NCI-H187 (cell line): ENCODE results near the gene POC1B.

ENCODE experiments used
- DNase-seq, 2 experiments: peaks; one replicate each; lab custom pipeline; 2025; lab: John Stamatoyannopoulos, UW

Gene POC1B

GRCh38 chr12:89539426-89540223 is 13.8 kb upstream of the POC1B start:
- no peak for DNase-seq

- DNase-seq: no peak
These were observed 13.1 kb upstream of the POC1B start for GRCh38 chr12:89538897-89539296.

- no peak for DNase-seq
These were observed 11.5 kb upstream of the POC1B start for GRCh38 chr12:89537389-89537788.

GRCh38 chr12:89529738-89530137 is 3.9 kb upstream of the POC1B start:
- DNase-seq: no peak

GRCh38 chr12:89528434-89528833 is 2.6 kb upstream of the POC1B start:
- DNase-seq: no peak

- no peak for DNase-seq
These were observed 483 bp downstream of the POC1B start for GRCh38 chr12:89525305-89525823.

- peak in 1 of 2 experiments; percentile 40 for DNase-seq
These were observed 1.1 kb downstream of the POC1B start, which contains the start of gene GALNT4 for GRCh38 chr12:89524541-89525304. Gene GALNT4 (minus strand): TSS chr12:89524796. CDS start chr12:89524549, 247 bp downstream.

- no peak for DNase-seq
These were observed 1.9 kb downstream of the POC1B start for GRCh38 chr12:89523843-89524540.

- DNase-seq: no peak
These were observed 2.5 kb downstream of the POC1B start for GRCh38 chr12:89523393-89523792.

GRCh38 chr12:89521364-89522223 is 4.3 kb downstream of the POC1B start:
- DNase-seq: no peak

GRCh38 chr12:89517720-89518119 is 8.1 kb downstream of the POC1B start:
- no peak for DNase-seq

- DNase-seq: no peak
These were observed 9.2 kb downstream of the POC1B start for GRCh38 chr12:89516633-89517032.

- no peak for DNase-seq
These were observed 11.1 kb downstream of the POC1B start for GRCh38 chr12:89514751-89515150.

GRCh38 chr12:89513544-89513943 is 12.3 kb downstream of the POC1B start:
- DNase-seq: no peak

- no peak for DNase-seq
These were observed 18.6 kb downstream of the POC1B start for GRCh38 chr12:89507015-89507824.

- no peak for DNase-seq
These were observed 19.8 kb downstream of the POC1B start for GRCh38 chr12:89506050-89506449.

GRCh38 chr12:89504560-89505346 is 21.1 kb downstream of the POC1B start:
- no peak for DNase-seq

- no peak for DNase-seq
These were observed 24.1 kb downstream of the POC1B start for GRCh38 chr12:89501793-89502192.

- no peak for DNase-seq
These were observed 26.0 kb downstream of the POC1B start for GRCh38 chr12:89499857-89500256.

- no peak for DNase-seq
These were observed 28.4 kb downstream of the POC1B start for GRCh38 chr12:89497467-89497866.
